HUES64 (cell line): Measurements from ENCODE around the gene WLS.

Experiments
- H3K27ac ChIP-seq: 2 replicates; pipeline ENCODE4 v1.7.0; 2013; ENCODE audit warnings: low read depth, low read length, inconsistent platforms
- H3K27me3 ChIP-seq: 2 replicates; pipeline ENCODE4 v1.6.1; 2013; ENCODE audit warnings: mild to moderate bottlenecking, low read length; ENCODE audit not compliant: insufficient read depth
- H3K36me3 ChIP-seq: 2 replicates; pipeline ENCODE4 v1.6.1; 2013; ENCODE audit warnings: mild to moderate bottlenecking, low read length; ENCODE audit not compliant: insufficient read depth
- H3K4me1 ChIP-seq: 2 replicates; pipeline ENCODE4 v1.6.1; 2013; ENCODE audit warnings: mild to moderate bottlenecking, low read length, moderate library complexity; ENCODE audit not compliant: insufficient read depth
- H3K4me3 ChIP-seq: 2 replicates; pipeline ENCODE4 v1.5.1; 2013; ENCODE audit warnings: mild to moderate bottlenecking, low read length, moderate library complexity
- H3K9ac ChIP-seq: 2 replicates; pipeline ENCODE4 v1.6.1; 2013; ENCODE audit warnings: mild to moderate bottlenecking, low read depth, low read length
- H3K9me3 ChIP-seq: 2 replicates; pipeline ENCODE4 v1.6.1; 2013; ENCODE audit warnings: low read depth, low read length; ENCODE audit not compliant: insufficient read depth
- WGBS: fragments of 150-250, 120-280 bp; methylation state at CpG from one replicate; pipeline ENCODE4 v1.1.7; 2013; ENCODE audit warnings: missing lambda C conversion rate; 5-methylcytosine and 5-hydroxymethylcytosine counted together

Gene WLS

GRCh38 chr1:68255301-68255700, 23.0 kb upstream of the WLS start:
- Histone ChIP-seq H3K4me1 (no peaks in the 10 kb centered on the region), H3K36me3 (no peaks in the 10 kb centered on the region), H3K27ac (no peak overlapping the region), H3K27me3 (no peaks in the 10 kb centered on the region), H3K9ac (no peak overlapping the region), H3K4me3 (no peak overlapping the region), H3K9me3 (no peaks in the 10 kb centered on the region)
- WGBS = no CpG with 5 or more reads among the region's 3 CpGs

GRCh38 chr1:68254667-68255226, 22.4 kb upstream of the WLS start:
- H3K4me1 ChIP-seq = no peaks in the 10 kb centered on the region
- H3K9ac ChIP-seq = no peak overlapping the region
- no peak overlapping the region for H3K4me3 ChIP-seq
- 98% methylated on average over 3 of the region's 3 CpGs for WGBS
- no peaks in the 10 kb centered on the region for H3K36me3 ChIP-seq
- H3K9me3 ChIP-seq = no peaks in the 10 kb centered on the region
- H3K27ac ChIP-seq = no peak overlapping the region
- H3K27me3 ChIP-seq = no peaks in the 10 kb centered on the region

- no peak overlapping the region for H3K9ac ChIP-seq
- peaks cover 15% of the 10 kb centered on the region; the same call in 1 of the 2 replicates for H3K4me1 ChIP-seq
- H3K36me3 ChIP-seq = no peaks in the 10 kb centered on the region
- no peak overlapping the region for H3K27ac ChIP-seq
- WGBS = 94% methylated on average over 2 of the region's 2 CpGs
- H3K9me3 ChIP-seq = no peaks in the 10 kb centered on the region
- H3K4me3 ChIP-seq = no peak overlapping the region
- peaks cover 67% of the 10 kb centered on the region for H3K27me3 ChIP-seq
Measured at GRCh38 chr1:68237040-68237439, 4.7 kb upstream of the WLS start.

DNA sequence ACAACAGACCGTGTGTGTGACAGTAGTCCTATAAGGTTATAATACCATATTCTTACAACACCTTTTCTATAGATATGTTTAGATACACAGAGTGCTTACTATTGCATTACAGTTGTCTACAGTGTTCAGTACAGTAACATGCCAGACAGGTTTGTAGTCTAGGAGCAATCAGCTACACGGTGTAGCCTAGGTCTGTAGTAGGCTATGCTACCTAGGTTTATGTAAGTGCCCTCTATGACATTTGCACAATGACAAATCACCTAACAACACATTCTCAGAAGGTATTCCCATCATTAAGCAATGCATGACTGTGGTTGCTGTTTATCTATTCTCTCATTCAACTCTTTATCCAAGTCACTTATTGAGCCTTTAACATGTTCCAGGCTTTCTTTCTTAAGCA, 1.8 kb upstream of the WLS start:
- Histone ChIP-seq H3K9me3 (no peaks in the 10 kb centered on the region), H3K27ac (no peak overlapping the region), H3K36me3 (no peaks in the 10 kb centered on the region), H3K4me3 (no peak overlapping the region), H3K27me3 (peaks cover 97% of the 10 kb centered on the region), H3K4me1 (peaks cover 32% of the 10 kb centered on the region), H3K9ac (no peak overlapping the region)
- WGBS = 56% methylated on average over 1 of the region's 2 CpGs

- H3K27ac ChIP-seq = peak overlapping the region; percentile 12; the same call in 1 of the 2 replicates
- no peaks in the 10 kb centered on the region for H3K9me3 ChIP-seq
- peak overlapping the region; percentile 85 for H3K4me3 ChIP-seq
- no peaks in the 10 kb centered on the region for H3K36me3 ChIP-seq
- H3K4me1 ChIP-seq = peaks cover 38% of the 10 kb centered on the region
- peak overlapping the region; percentile 81; the same call in 1 of the 2 replicates for H3K9ac ChIP-seq
- H3K27me3 ChIP-seq = peaks cover 99% of the 10 kb centered on the region
- WGBS = 6% methylated on average over 1 of the region's 1 CpG
Measured at GRCh38 chr1:68233202-68233601, 879 bp upstream of the WLS start.

GRCh38 chr1:68231627-68232288, 565 bp downstream of the WLS start:
- Histone ChIP-seq H3K4me3 (peak overlapping the region; percentile 85), H3K36me3 (no peaks in the 10 kb centered on the region), H3K27me3 (peaks cover 98% of the 10 kb centered on the region), H3K9me3 (no peaks in the 10 kb centered on the region), H3K27ac (peak overlapping the region; percentile 65; the same call in 1 of the 2 replicates), H3K9ac (peak overlapping the region; percentile 81; the same call in 1 of the 2 replicates), H3K4me1 (peaks cover 38% of the 10 kb centered on the region)
- WGBS = under 1% methylated on average over 31 of the region's 31 CpGs

- under 1% methylated on average over 61 of the region's 62 CpGs for WGBS
- H3K9ac ChIP-seq = peak overlapping the region; percentile 58; the same call in 1 of the 2 replicates
Measured at GRCh38 chr1:68230901-68231626, 1.3 kb downstream of the WLS start.

DNA sequence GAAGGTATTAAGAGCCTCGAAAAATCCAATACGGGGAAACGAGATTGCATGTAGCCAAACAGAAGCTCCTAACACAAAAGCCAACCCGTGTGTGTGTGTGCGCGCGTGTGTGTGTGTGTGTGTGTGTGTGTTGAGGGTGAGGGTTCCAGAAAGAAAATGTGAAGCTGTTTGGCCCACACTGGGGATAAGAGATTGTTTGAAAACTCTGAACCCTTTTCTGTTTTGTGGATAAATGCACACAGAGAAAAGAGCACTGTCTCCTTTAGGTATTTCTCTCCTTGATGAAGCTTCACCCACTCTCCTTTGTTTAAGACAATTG, 1.9 kb downstream of the WLS start:
- no peak overlapping the region for H3K27ac ChIP-seq
- H3K4me1 ChIP-seq = peaks cover 45% of the 10 kb centered on the region
- H3K9me3 ChIP-seq = no peaks in the 10 kb centered on the region
- no peaks in the 10 kb centered on the region for H3K36me3 ChIP-seq
- peak overlapping the region; percentile 58; the same call in 1 of the 2 replicates for H3K9ac ChIP-seq
- 8% methylated on average over 7 of the region's 7 CpGs for WGBS
- peaks cover 91% of the 10 kb centered on the region for H3K27me3 ChIP-seq
- peak overlapping the region; percentile 85 for H3K4me3 ChIP-seq

More at GRCh38 chr1:68230901-68231626, 1.3 kb downstream of the WLS start:
- Histone ChIP-seq H3K9me3 (no peaks in the 10 kb centered on the region), H3K4me3 (peak overlapping the region; percentile 85), H3K27me3 (peaks cover 93% of the 10 kb centered on the region), H3K4me1 (peaks cover 39% of the 10 kb centered on the region), H3K27ac (no peak overlapping the region), H3K36me3 (no peaks in the 10 kb centered on the region)

DNA sequence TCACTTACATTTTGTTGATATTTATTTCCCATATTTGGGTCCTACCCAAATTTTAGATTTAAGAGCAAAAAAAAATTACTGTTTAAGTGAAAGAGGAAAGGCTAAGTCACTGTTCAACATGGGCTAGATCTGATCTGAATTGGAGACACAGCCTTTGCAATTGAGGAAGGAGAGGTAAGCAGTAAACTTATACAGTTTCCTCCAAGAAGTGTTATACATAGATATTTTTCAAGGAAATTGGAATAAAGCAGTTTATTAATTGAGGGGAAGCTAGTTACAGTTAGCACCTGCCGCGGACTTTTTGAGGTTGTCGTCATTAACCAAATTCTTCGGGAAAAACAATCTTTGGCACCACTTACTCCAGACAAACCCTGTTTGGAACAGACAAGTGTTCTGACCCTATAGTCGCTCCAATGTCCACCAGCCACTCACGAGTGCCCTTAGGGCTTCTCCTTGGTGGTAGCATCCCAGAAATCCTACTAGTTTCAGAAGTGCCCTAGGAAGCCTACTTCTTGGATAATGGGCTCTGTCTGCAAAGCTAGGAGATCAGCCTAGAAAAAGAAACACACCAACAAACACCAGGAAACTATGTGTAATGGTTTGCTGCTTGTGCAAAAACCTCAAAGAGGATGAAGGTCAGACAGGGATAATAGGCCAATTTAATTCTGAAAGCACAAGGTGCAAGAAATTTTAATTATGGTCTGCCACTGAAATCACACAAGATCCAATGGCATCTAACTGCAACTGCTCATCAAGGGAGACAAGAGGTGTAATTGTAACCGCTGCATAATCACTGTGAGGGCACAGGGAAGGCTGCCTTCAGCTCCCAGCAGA, 2.5 kb downstream of the WLS start:
- Histone ChIP-seq H3K27ac (no peak overlapping the region), H3K9ac (peak overlapping the region; percentile 58; the same call in 1 of the 2 replicates), H3K36me3 (no peaks in the 10 kb centered on the region), H3K4me1 (peaks cover 49% of the 10 kb centered on the region), H3K9me3 (no peaks in the 10 kb centered on the region), H3K4me3 (peak overlapping the region; percentile 85), H3K27me3 (peaks cover 85% of the 10 kb centered on the region)
- 52% methylated on average over 7 of the region's 7 CpGs for WGBS

DNA sequence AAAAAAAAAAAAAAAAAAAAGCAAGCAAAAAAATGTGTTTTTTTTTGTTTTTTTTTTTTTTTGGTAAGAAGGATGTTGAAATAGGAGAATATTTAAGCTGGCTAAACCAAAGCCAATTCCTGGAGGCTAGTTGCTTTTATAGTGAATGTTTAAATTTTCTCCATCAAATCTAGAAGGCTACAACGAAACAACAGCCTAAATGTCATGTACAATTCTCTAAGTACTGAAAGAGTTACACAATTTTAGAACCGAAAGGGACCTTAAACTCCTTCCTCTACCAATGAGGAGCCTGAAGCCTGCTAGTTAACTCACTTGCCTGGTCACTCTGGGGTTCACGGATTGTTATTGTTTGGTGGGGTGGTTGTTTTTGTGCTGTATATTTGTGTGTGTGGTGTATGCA, 3.5 kb downstream of the WLS start:
- Histone ChIP-seq H3K27ac (no peak overlapping the region), H3K36me3 (no peaks in the 10 kb centered on the region), H3K27me3 (peaks cover 79% of the 10 kb centered on the region), H3K9ac (no peak overlapping the region), H3K9me3 (no peaks in the 10 kb centered on the region), H3K4me1 (peaks cover 45% of the 10 kb centered on the region), H3K4me3 (peak overlapping the region; percentile 85; the same call in 1 of the 2 replicates)
- WGBS = 73% methylated on average over 2 of the region's 3 CpGs

- Histone ChIP-seq H3K4me3 (no peak overlapping the region), H3K9ac (no peak overlapping the region), H3K4me1 (peaks cover 34% of the 10 kb centered on the region), H3K9me3 (no peaks in the 10 kb centered on the region), H3K36me3 (no peaks in the 10 kb centered on the region), H3K27ac (no peak overlapping the region), H3K27me3 (peaks cover 66% of the 10 kb centered on the region)
Measured at GRCh38 chr1:68227598-68227997, 4.7 kb downstream of the WLS start.
